Fibroblast of lung (primary cell): ENCODE data around the gene FKBP14.

Experiments
- EZH2 ChIP-seq: IDR thresholded peaks from 2 replicates; pipeline ENCODE4 v1.5.1; 2012; ENCODE audit warnings: low read length, control low read depth, mild to moderate bottlenecking; ENCODE audit errors: missing control alignments
- TF ChIP-seq, protein P1 (sequence below), 2 donors: IDR thresholded peaks in 1 of 2; conservative IDR thresholded peaks in 1 of 2; 1 replicate in 1 of 2; 2 replicates in 1 of 2; pipeline ENCODE4 v1.5.1; 2011 to 2012; ENCODE audit warnings: low read length in 2 of 2, control low read depth in 1 of 2, inconsistent platforms in 1 of 2, low read depth in 1 of 2, mild to moderate bottlenecking in 1 of 2

DNA sequence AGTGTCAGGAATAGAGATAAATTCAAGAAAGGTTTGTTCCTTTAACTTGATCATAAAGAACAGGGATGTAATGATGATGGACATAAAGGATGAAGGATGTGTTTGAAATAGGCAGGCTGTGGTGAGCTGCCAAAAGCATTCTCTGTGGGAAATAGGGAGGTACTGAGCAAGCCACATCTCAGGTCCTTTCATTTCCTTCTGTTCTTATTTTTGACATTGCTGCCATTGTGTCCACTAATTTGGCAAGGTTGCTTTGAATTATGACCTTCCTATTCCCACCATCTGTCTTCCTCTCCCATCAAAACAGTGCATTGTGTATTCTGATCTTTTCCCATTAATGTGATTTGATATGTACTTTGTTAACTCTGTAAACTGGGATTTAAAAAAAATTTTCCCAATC lies 46.4 kb downstream of the FKBP14 start:
- TF ChIP-seq, protein P1, sequence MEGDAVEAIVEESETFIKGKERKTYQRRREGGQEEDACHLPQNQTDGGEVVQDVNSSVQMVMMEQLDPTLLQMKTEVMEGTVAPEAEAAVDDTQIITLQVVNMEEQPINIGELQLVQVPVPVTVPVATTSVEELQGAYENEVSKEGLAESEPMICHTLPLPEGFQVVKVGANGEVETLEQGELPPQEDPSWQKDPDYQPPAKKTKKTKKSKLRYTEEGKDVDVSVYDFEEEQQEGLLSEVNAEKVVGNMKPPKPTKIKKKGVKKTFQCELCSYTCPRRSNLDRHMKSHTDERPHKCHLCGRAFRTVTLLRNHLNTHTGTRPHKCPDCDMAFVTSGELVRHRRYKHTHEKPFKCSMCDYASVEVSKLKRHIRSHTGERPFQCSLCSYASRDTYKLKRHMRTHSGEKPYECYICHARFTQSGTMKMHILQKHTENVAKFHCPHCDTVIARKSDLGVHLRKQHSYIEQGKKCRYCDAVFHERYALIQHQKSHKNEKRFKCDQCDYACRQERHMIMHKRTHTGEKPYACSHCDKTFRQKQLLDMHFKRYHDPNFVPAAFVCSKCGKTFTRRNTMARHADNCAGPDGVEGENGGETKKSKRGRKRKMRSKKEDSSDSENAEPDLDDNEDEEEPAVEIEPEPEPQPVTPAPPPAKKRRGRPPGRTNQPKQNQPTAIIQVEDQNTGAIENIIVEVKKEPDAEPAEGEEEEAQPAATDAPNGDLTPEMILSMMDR (conservative IDR thresholded peaks at IDR 0.05 in 1 of 2, IDR thresholded peaks at IDR 0.05 in 1 of 2; ENCODE audit: low read depth in 1 of 2, low read length in 2 of 2), result no peak
- TF ChIP-seq EZH2, result no peak
